HL-60/S4 treated with phorbol 12-myristate 13-acetate at 8.2 ng/mL for 4 days and 3 days (cell line): Measurements from ENCODE around the gene ITIH3.

ENCODE experiments used
- in situ Hi-C: fragments of 300-500 bp; cut with MboI; formaldehyde crosslinking; loops from 2 replicates; pipeline ENCODE4 v1.15.0; 2022; ENCODE audit warnings: low sequenced_read_pairs

ITIH3 gene

DNA sequence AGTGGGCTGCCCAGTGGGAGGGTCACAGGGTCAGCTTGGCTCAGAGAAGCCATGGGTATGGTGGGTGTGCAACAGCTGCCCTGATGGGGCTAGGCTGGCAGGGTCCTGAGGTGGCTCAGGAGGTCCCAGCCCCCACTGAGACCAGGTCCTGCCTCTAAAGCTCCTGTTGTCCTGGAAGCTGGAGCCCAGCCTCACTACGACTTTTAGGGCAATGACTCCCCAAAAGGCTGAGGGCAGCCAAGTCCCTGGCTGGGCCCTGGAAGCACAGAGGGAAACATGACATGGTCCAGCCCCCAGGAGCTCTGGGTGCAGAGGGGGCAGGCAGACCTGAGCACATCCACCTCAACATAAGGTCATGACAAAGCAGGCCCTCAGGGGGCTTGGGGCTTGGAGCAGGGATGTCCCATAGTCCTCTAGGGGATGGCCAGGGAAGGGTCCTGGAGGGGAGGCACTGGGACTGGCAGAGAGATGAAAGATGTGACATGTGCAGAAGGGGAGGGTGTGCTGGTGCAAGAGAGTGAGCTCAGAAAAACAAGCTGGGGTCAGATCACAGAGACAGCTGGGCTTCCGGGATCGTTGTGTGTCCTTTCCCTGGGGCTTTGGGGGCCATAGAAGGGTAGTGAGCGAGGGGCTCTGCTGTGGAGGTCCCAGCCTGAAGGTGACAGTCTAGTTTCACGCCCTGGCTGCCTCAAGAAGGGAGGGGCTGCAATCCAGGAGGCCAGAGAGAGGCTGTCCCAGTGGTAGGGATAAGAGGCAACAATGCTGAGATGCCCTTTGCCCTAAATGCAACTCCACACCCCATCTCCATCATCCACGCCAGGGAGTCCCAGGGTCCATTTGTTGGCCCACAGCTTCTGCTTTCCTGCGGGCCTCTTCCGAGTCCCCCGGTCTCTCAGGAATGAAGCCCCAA lies 639 bp upstream of the ITIH3 start:
- in situ Hi-C loops: no loop called here

DNA sequence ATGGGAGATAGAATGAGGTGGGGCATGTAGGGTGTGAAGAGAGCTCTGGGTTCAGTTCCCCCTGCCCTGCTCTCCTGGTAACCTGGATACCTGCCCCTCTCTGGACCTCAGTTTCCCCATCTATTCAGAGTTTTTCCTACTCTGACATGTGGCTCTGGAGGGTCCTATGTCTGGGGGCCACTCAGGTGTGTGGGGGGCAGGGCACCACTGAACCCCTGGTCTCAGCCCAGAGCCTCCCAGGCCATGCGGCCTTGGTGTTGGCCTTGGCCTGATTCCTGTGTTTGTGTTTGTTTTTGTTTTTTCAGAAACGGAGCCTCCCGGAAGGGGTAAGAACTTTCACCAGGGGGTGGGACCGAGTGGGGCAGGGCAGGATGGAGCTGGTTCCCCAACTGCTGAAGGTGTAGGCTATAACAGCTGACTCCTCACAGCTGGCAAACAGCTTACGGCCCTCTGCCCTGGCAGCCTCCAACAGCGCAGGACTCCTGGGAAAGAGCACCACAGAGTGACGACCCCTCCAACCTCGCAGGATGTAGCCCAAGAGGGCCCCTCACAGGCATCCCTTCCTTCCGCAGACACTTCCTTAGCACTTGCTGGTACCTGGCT lies 803 bp downstream of the ITIH3 start:
- in situ Hi-C loops: no loop called here

DNA sequence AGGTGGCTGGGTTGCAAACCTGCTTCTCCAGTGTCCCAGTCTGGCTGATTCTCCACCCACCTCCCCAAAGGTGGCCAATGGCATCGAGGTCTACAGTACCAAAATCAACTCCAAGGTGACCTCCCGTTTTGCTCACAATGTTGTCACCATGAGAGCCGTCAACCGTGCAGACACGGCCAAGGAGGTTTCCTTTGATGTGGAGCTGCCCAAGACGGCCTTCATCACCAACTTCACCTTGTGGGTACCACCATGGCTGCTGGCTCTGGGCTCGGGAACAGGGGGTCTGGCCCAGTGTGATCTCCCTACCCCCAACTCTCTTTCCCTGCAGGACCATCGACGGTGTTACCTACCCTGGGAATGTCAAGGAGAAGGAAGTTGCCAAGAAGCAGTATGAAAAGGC lies 1.8 kb downstream of the ITIH3 start:
- in situ Hi-C loops: no loop called here

DNA sequence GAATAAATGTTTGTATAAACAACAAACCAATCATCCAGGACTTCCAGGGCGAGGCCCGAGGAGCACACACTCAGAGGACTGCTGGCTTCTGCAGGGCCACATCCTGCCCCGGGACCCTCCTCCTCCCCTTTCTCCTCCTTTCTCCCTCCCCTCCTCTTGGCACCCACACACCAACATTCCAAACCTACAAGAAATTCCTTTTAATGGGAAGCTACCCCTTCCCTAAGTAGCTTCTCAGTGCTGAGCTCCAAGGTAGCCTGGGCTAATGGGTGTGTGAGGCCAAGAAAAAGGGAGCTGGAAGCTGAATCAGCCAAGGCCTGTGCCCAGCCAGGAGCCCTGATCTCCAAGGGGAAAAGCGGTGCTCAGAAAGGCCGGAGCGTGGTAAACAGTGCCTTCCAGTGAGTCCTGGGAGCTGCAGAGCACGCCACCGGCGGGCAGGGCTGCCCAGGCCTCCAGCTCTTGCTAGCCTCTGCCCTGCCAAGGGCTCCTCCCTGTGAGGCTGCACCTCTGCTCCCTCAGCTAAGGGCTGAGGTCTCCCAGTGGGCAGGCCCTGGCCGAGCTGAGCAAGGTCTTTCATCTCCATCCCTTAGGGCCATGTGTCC lies 3.9 kb downstream of the ITIH3 start:
- in situ Hi-C loops: no loop called here

DNA sequence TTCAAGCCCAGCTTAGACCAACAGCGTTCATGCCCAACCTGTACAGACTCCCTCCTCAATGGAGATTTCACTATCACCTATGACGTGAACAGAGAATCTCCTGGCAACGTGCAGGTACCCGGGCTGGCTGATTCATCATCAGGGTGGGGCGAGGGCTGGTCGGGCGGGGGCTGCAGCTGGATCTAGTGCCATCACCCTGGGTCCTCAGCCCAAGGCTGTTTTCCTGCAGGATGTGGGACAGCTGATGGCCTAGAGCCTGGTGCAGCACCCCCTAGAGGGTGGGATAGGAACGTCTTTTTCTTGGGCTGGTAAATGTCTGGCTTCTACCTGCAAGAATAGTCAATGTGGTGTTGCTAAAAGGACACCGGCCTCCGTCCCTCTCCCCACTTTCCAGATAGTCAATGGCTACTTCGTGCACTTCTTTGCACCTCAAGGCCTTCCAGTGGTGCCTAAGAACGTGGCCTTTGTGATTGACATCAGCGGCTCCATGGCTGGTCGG lies 4.4 kb downstream of the ITIH3 start:
- in situ Hi-C loops: no loop called here

DNA sequence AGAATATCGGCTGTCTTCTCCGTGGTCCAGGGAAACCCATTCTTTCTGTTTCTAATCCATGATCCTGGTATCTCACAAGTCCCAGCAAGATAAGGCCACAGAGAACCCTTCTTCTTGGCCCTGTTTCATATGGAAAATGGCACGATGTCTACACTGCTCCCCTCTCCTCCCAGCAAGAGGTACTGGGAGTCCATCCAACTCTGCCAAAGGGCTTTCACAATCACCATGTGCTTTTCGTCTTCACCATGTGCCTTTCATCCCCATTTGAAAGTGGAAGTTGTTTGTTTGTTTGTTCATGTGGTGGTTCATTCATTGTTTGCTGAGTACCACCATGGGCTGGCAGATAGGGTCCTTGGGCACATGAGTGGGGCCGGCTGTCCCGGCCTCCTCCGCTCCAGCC lies 5.5 kb downstream of the ITIH3 start:
- in situ Hi-C loops: no loop called here

DNA sequence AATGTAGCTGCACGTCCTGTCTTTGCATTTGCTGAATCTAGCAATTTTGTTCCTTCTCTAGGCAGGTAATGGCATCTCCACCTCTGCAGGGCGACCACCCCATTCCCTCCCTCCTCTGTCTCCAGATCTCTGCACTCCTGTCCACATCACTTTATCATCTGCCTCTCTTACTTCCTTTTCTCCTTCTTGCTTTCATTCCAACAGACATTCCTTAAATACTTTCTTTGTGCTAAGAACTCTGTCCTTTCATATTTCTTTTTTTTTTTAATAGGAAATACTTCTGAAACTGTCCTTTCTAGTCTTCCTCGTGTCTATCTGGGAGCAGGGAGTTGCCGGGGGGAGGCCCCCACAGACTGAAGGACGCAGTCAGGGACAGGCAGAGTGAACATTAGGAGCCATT lies 7.2 kb downstream of the ITIH3 start:
- in situ Hi-C loops: no loop called here

DNA sequence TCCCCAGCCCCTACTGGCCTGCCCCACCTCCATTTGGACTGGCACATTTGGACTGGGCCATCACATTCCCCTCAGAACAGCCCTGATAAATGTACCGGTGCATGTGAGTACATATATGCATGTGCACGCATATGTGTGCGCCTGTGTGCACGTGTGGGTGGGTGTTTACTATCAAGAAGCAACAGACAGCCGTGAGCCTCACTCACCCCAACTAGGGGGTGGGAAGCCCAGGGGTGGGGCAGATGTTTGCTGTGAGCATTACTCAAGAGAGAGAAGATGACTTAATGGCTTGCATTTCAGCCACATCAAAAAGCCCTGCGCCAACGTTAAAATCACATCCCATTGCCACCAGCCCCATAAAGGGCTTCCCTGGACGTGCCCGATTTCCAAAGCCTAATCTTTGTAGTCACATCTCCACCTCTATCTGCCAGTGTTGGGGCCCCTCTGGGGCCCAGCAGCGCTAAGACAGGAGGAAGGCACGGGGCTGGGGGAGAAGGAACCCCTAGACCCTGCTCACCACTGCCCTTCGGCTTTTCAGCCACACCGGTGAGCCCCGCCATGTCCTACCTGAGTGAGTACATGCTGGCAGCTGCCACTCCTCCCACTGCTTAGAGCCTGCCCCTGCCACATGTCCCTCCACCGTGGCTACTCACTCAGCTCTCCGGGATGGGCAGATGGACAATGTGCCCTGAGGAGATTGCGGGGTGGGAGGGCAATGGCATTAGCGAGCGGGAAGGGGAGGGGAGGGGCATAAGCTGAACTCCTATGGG lies 10.9 kb downstream of the ITIH3 start:
- in situ Hi-C loops: no loop called here

DNA sequence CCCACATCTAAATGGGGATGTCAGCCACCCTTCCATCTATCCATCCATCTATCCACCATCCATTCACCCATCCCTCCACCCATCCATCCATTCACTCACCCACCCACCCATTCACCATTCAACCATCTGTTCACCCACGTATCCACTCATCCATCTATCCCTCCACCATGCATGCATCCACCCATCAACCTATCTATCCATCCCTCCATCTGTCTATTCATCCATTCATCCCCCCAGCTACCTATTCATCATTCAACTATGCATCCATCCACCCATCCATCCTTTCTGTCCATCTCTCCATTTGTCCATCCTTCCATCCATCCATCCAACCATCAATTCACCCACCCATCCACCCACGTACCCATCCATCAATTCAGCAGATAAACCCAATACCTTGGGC lies 14.6 kb downstream of the ITIH3 start:
- in situ Hi-C loops: no loop called here

DNA sequence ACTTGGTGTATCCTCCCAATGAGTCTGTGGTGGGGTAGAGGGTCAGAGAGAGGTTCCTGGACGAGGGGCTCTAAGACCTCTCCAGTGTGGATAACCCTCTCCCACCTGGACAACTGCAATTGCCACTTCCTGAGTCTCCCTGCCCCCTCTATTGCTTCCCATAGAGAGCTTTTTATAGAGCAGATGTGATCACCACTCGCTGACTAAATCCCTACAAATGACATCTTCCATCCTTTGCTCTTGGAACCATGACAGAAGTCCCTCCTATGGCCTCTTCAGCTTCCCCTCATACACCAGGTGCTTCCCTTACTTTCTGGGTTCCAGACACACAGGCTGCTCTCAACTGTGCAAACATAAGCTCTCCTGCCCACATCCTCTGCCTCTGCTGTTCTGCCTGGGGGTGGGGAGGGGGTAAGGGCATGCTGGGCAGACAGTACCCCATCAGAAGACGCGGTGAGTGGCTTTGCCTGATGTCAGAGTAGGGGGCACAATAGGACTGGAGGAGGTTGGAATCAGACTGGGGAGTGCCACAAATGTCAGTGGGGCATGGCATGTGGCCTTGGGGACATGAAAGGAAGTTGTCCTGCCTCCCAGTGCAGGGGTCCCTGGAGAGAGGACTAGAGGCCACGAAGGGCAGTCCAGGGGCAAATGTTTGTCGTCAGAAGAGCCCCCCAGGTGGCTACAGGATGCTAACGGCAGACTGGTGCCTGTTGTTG lies 15.2 kb downstream of the ITIH3 start:
- in situ Hi-C loops: no loop called here

DNA sequence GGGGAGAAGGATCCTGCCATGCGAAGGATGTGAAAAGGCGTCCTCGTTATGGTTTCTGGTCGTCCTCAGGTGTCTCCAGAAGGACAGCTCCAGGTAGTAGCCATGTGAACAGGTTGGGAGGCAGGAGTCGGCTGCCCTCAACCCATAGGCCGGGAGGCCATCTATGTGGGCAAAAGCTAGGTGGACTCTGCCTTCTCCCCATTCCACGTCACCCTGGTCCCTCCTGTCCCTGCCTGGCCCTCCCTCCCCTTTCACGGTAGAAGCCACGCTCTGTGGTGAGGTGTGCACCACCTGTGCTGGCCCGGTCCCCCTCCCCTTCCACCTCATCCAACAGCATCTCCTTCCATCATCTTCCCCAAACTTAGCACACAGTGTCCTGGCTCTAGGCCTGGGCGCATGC lies 16.3 kb downstream of the ITIH3 start:
- in situ Hi-C loops: no loop called here

DNA sequence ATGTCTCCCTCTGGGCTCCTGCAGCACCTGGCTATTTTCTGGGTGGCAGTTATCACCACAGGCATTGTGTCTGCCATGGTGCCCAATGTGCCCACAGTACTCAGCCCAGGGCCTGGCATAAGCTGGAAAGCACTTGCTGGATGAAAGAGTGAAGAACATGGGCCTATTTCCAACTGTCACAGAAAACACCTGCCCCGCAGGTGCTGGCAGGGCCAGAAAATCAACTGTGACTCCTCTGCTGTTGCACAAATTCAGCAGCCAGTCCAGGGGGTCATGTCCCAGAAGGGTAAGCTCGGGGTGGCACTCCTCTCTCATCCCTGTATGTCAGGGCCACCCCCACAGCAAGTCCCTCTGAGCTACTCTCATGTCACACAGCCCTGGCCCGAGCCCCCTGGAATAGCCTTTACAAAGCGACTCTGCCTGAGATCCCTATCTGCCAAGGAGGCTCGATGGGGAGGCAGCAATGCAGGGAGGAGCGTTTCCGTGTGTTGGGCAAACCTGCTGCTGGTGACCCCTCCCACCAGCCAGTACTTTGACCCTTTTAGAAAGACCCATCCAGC lies 16.9 kb downstream of the ITIH3 start:
- in situ Hi-C loops: no loop called here

DNA sequence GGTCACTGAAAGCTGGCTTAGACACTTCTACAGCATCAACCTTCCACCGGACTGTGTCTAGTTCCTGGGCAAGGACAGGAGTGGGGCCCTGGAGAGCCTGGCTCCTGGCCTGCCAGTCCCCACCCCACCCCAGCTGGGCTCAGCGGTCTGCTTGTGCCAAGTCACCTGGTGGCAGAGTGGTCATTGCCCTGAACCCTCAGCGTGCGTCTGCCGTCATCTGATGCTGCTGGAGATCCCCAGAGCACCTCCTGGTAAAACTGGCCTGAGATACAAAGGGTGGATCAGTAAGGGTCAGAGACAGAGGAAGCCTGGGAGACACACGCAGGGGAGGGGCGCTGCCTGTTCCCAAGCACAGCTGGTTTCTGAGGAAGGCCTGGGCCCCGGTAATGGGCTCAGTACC lies 19.2 kb downstream of the ITIH3 start:
- in situ Hi-C loops: no loop called here

DNA sequence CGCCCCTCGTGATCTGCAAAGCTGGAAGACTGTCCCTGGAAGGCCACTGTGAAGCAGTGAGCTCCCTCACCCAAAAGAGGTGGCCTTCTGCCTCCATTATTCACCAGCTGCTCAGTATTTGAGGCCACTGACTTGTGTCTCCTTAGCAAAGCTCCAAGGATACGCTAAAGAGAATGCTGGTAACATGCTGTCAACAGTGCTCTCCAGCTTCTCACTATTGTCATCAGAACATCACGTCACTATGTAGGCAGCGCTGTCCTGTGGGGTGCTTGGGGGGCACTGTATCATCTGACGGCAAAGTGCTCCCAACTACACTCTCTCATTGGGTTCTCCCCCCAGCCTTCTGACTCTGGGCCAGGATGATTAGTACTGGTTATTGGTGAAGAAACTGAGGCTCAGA lies 21.6 kb downstream of the ITIH3 start:
- in situ Hi-C loops: no loop called here

DNA sequence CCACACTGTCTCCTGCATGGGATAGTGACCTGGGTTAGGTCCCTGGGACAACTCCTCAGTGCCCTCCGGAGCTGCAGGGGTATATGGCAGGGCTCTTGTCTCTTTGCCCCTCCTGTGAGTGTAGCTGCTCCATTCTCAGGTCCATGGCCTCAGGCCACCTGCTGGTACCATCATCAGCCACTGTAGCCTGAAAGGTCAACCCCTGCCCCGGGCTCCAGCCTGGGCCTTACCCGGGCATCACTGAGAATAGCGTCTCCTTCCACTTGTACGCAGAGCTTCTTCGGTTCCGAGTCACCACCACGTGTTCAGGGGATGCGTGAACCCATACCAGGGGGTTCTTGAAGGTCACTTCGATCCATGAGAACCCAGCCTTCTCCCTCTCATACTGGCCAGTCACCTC lies 22.1 kb downstream of the ITIH3 start:
- in situ Hi-C loops: no loop called here

DNA sequence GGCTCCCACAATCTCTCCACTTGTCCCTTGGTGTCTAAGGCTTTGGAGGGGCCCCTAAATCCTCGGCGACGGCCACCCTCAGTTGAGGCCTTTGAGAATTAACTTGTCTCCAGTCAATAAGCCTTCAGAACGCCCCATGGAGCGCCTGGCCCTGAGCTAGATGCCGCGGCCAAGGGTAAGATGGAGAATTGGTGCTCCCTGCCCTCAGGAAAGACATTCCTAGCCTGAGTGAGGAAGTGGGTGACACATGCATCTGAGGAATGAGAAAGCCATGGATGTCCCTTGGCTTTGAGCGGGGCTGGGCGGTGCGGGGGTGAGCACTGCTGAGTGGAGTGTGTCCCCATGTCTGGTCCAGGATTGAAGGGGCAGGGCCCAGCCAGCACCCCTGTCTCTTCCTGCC lies 22.6 kb downstream of the ITIH3 start:
- in situ Hi-C loops: no loop called here

DNA sequence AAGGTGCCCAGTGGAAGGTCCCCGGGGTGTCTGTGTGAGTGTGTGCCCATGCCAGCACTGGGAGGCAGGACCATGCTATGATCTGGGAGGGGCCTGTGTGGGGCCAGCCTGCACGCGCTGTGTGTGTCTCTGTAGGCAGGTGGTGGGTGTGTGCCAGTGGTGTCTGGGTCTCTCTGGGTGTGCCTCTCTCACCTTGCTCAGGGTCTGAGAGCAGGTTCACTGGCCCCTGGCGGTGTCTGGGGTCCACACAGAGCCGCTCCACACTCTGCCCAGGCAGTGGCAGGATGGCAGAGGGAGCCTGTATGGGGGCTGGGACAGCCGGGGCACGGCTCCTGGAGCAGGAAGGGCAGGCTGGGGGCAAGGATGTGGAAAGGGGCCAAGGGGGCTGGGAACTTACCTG lies 23.3 kb downstream of the ITIH3 start:
- in situ Hi-C loops: no loop called here

DNA sequence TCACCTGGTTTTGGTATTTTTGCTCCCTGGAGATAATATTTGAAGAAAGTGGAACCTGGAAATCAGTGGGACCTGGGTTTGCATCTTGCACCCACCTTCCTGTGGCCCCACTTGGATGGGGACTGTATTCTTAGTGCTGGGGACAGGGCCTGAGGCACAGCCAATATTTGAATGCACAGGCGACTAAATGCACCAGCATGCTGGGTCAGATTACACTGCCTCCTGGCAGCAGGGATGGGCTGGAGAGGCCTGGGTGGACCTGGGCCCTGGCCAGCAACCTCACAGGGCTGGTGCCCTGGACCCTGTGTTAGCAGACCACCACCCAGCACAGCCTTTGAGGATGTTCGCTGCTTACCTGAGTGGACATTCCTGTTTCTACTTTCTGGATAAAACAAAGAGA lies 25.3 kb downstream of the ITIH3 start:
- in situ Hi-C loops: no loop called here

DNA sequence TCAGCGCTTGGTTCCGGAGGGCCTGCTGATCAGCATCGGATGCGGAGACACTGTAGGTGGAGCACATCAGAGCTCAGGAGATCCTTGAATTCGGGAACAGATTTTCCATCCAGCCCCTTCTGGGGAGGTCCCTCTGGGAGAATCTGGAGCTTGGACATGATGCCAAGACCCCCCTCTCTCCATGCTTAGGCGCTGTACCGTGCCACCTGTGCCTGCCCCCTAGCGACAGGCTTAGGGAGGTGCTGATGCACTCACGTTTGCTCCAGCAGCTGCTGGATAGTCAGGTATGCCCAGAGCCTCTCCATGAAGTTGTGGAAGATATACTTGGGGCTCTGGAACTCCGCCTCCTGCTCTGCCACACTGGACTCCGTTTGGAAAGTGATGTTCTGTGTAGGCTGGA lies 26.1 kb downstream of the ITIH3 start:
- in situ Hi-C loops: no loop called here

DNA sequence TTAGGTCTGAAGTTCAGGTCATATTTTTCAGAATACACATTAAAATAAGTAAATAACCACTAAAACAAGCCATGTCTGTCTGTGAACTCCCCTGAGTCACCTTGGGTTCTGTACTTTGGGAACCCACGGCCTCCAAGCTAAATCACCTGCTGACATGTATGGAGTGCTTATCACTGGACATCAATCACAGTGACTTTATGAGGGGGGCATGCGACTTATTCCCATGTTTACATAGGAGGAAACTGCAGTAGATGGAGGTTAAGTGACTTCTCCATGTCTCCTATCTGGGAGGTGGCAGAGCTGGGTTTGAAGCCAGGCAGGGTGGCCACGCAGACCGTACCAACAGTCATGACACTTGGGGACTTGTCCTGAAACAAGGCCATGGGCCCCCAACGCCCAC lies 27.8 kb downstream of the ITIH3 start:
- in situ Hi-C loops: no loop called here
